CD14-positive monocyte (primary cell): ENCODE measurements around the gene ALKAL2. TPM values are rescaled to one million over a fixed set of nuclear protein-coding genes. Genes with fewer than 3 reads are reported as not detected.

Experiments
- DNase-seq, 3 donors: peaks; one replicate each; pipeline ENCODE4 v3.0.0-alpha.2; 2011 to 2022
- H2AFZ ChIP-seq: 2 replicates; pipeline ENCODE4 v1.6.0; 2012; ENCODE audit warnings: mild to moderate bottlenecking, low read depth, low read length, inconsistent platforms; ENCODE audit not compliant: insufficient read depth, poor library complexity, severe bottlenecking
- H3K27ac ChIP-seq, 2 donors: 1 replicate in 1 of 2; 2 replicates in 1 of 2; pipeline ENCODE4 v1.5.1; 2012 to 2013; ENCODE audit warnings: low read length in 2 of 2, control low read depth in 1 of 2, inconsistent platforms in 1 of 2, low read depth in 1 of 2, mild to moderate bottlenecking in 1 of 2
- H3K27me3 ChIP-seq, 2 donors: one replicate each; pipeline versions ENCODE4 v1.6.0 to v1.6.1; 2011 to 2013; ENCODE audit warnings: low read length in 2 of 2; ENCODE audit not compliant: control insufficient read depth in 2 of 2, insufficient read depth in 2 of 2
- H3K36me3 ChIP-seq, 2 donors: replicated peaks in 1 of 2; 1 replicate in 1 of 2; 2 replicates in 1 of 2; pipeline versions ENCODE4 v1.5.1 to v1.6.1; 2012 to 2013; ENCODE audit warnings: low read length in 2 of 2, control low read depth in 1 of 2, inconsistent platforms in 1 of 2, mild to moderate bottlenecking in 1 of 2; ENCODE audit not compliant: insufficient read depth in 2 of 2, control insufficient read depth in 1 of 2
- H3K4me1 ChIP-seq, 2 donors: 1 replicate in 1 of 2; 2 replicates in 1 of 2; pipeline versions ENCODE4 v1.5.1 to v1.6.1; 2012 to 2013; ENCODE audit warnings: low read length in 2 of 2, control low read depth in 1 of 2, inconsistent platforms in 1 of 2, mild to moderate bottlenecking in 1 of 2, moderate library complexity in 1 of 2; ENCODE audit not compliant: insufficient read depth in 2 of 2, control insufficient read depth in 1 of 2
- H3K4me2 ChIP-seq: replicated peaks from 2 replicates; pipeline ENCODE3; 2012; ENCODE audit warnings: low read length, moderate library complexity, mild to moderate bottlenecking; ENCODE audit not compliant: poor library complexity, severe bottlenecking; ENCODE audit errors: extremely low read depth
- H3K4me3 ChIP-seq, 3 experiments: fragments of 200-600 bp in 1 of 3; sonication (generic) in 1 of 3; replicated peaks in 1 of 3; 1 replicate in 2 of 3; 2 replicates in 1 of 3; pipeline ENCODE4 v1.5.1; 2011 to 2013; ENCODE audit warnings: low read length in 3 of 3, mild to moderate bottlenecking in 3 of 3, control low read depth in 2 of 3, low read depth in 2 of 3, inconsistent platforms in 1 of 3, moderate library complexity in 1 of 3
- H3K79me2 ChIP-seq: 2 replicates; pipeline ENCODE4 v1.6.0; 2012; ENCODE audit warnings: mild to moderate bottlenecking, control low read depth, inconsistent platforms, low read length, moderate library complexity; ENCODE audit not compliant: insufficient read depth
- H3K9ac ChIP-seq: 2 replicates; pipeline ENCODE4 v1.6.0; 2017; ENCODE audit warnings: low read length, mild to moderate bottlenecking; ENCODE audit not compliant: insufficient read depth, poor library complexity, severe bottlenecking
- H3K9me3 ChIP-seq, 2 donors: replicated peaks in 1 of 2; 1 replicate in 1 of 2; 2 replicates in 1 of 2; pipeline versions ENCODE4 v1.5.1 to v1.6.1; 2012 to 2013; ENCODE audit warnings: low read length in 2 of 2, control low read depth in 1 of 2; ENCODE audit not compliant: control insufficient read depth in 1 of 2, insufficient read depth in 1 of 2
- H4K20me1 ChIP-seq: 2 replicates; pipeline ENCODE4 v1.6.0; 2012; ENCODE audit warnings: mild to moderate bottlenecking, low read length, control low read depth, moderate library complexity; ENCODE audit not compliant: insufficient read depth
- H3K27ac Mint-ChIP-seq, 7 donors: one replicate each; pipeline ENCODE4 v1.8.0; 2020; ENCODE audit warnings: mild to moderate bottlenecking in 7 of 7, mixed read lengths in 7 of 7, moderate library complexity in 6 of 7, inconsistent platforms in 2 of 7
- H3K27me3 Mint-ChIP-seq, 3 donors: one replicate each; pipeline ENCODE4 v1.8.0; 2021 to 2022; ENCODE audit warnings: low read depth in 3 of 3, mild to moderate bottlenecking in 3 of 3, mixed read lengths in 3 of 3, moderate library complexity in 3 of 3, inconsistent platforms in 1 of 3
- H3K36me3 Mint-ChIP-seq, 2 donors: one replicate each; pipeline ENCODE4 v1.8.0; 2020; ENCODE audit warnings: mixed read lengths in 2 of 2, inconsistent platforms in 1 of 2, mild to moderate bottlenecking in 1 of 2
- H3K4me1 Mint-ChIP-seq: one replicate; pipeline ENCODE4 v1.8.0; 2020; ENCODE audit warnings: mild to moderate bottlenecking, mixed read lengths
- H3K4me3 Mint-ChIP-seq, 2 donors: one replicate each; pipeline ENCODE4 v1.8.0; 2020; ENCODE audit warnings: mild to moderate bottlenecking in 2 of 2, mixed read lengths in 2 of 2, moderate library complexity in 1 of 2
- H3K9me3 Mint-ChIP-seq, 7 donors: one replicate each; pipeline ENCODE4 v1.8.0; 2020 to 2022; ENCODE audit warnings: mixed read lengths in 7 of 7, mild to moderate bottlenecking in 6 of 7, moderate library complexity in 6 of 7, inconsistent platforms in 2 of 7
- CTCF ChIP-seq: fragments of 200-600 bp; IDR thresholded peaks from one replicate; pipeline ENCODE4 v1.8.0; 2022; ENCODE audit warnings: antibody characterized with exemption, mild to moderate bottlenecking
- WGBS: methylation state at CpG from one replicate; pipeline ENCODE4 v1.1.5; 2013; ENCODE audit warnings: missing lambda C conversion rate; ENCODE audit not compliant: insufficient coverage; 5-methylcytosine and 5-hydroxymethylcytosine counted together
- intact Hi-C, 2 donors: fragments of 100-400 bp; cut with micrococcal nuclease; formaldehyde crosslinking; loops; one replicate each; pipeline versions ENCODE4 v1.15.0 to v1.15.1; 2023
- polyA plus RNA-seq, 3 donors: library from polyadenylated mRNA; depleted of rRNA in 1 of 3; unstranded in 2 of 3; stranded (reverse) in 1 of 3; fragments of 300-500 nt in 2 of 3; fragments of >200 nt in 1 of 3; fragmentation: Illumina TruSeq in 2 of 3; gene quantifications; 1 replicate in 2 of 3; 2 replicates in 1 of 3; pipeline ENCODE4 v1.2.3, GENCODE V29; 2012 to 2021

The ALKAL2 gene
- polyA plus RNA-seq, 3 donors = not detected

- H3K9me3 ChIP-seq = peaks cover 14 to 15% of the 10 kb centered on the region in 2 donors
- no peak for TF ChIP-seq CTCF
- no peaks in the 10 kb centered on the region for H3K27me3 ChIP-seq
- H3K4me3 Mint-ChIP-seq = no peak overlapping the region
- H3K27ac Mint-ChIP-seq = no peak overlapping the region
- peaks cover 2 to 23% (median 19%) of the 10 kb centered on the region in 7 donors for H3K9me3 Mint-ChIP-seq
- no peaks in the 10 kb centered on the region for H3K79me2 ChIP-seq
- no peaks in the 10 kb centered on the region for H3K4me1 Mint-ChIP-seq
- H3K27ac ChIP-seq = no peak overlapping the region
- WGBS = no CpG with 5 or more reads among the region's 3 CpGs
- peaks cover 0 to 2% (median 2%) of the 10 kb centered on the region in 3 donors for H3K27me3 Mint-ChIP-seq
- H4K20me1 ChIP-seq = no peaks in the 10 kb centered on the region
- intact Hi-C loops = no loop called here
- peaks cover 3 to 5% of the 10 kb centered on the region in 2 donors for H3K36me3 Mint-ChIP-seq
- H3K4me1 ChIP-seq = no peaks in the 10 kb centered on the region
- H3K36me3 ChIP-seq = no peaks in the 10 kb centered on the region
- no peak for DNase-seq
- H3K4me3 ChIP-seq = no peak overlapping the region
- no peak overlapping the region for H3K4me2 ChIP-seq
- H2AFZ ChIP-seq = no peak overlapping the region
- H3K9ac ChIP-seq = no peak overlapping the region
Measured at GRCh38 chr2:256094-256493, 31.8 kb downstream of the ALKAL2 start.

GRCh38 chr2:255195-255594, 32.7 kb downstream of the ALKAL2 start:
- peaks cover 0 to 2% (median 2%) of the 10 kb centered on the region in 3 donors for H3K27me3 Mint-ChIP-seq
- Histone ChIP-seq H3K27ac (no peak overlapping the region), H3K4me3 (no peak overlapping the region), H3K79me2 (no peaks in the 10 kb centered on the region), H3K27me3 (no peaks in the 10 kb centered on the region), H3K4me2 (no peak overlapping the region), H3K36me3 (no peaks in the 10 kb centered on the region), H3K4me1 (no peaks in the 10 kb centered on the region), H2AFZ (no peak overlapping the region), H3K9me3 (peaks cover 14 to 15% of the 10 kb centered on the region in 2 donors), H3K9ac (no peak overlapping the region), H4K20me1 (no peaks in the 10 kb centered on the region)
- peaks cover 2 to 23% (median 17%) of the 10 kb centered on the region in 7 donors for H3K9me3 Mint-ChIP-seq
- no peaks in the 10 kb centered on the region for H3K4me1 Mint-ChIP-seq
- WGBS = 100% methylated on average over 1 of the region's 2 CpGs
- no peak for TF ChIP-seq CTCF
- no peak overlapping the region for H3K27ac Mint-ChIP-seq
- H3K4me3 Mint-ChIP-seq = no peak overlapping the region
- H3K36me3 Mint-ChIP-seq = peaks cover 3 to 5% of the 10 kb centered on the region in 2 donors
- intact Hi-C loops = no loop called here
- DNase-seq = no peak
